Smooth muscle cell (in vitro differentiated cells): ENCODE measurements around the gene PCDHGA7. TPM values are rescaled to one million over a fixed set of nuclear protein-coding genes. Genes with fewer than 3 reads are reported as not detected.

Experiments used
- DNase-seq: peaks from one replicate; lab custom pipeline; 2025; ENCODE audit not compliant: unreplicated experiment; lab: John Stamatoyannopoulos, UW
- H2AFZ ChIP-seq: fragments of 200-600 bp; sonication (generic); 2 replicates; pipeline ENCODE4 v1.6.0; 2016; ENCODE audit warnings: antibody characterized with exemption, low read depth, mild to moderate bottlenecking
- H3F3A ChIP-seq: fragments of 200-600 bp; sonication (generic); 2 replicates; pipeline ENCODE4 v1.6.0; 2017; ENCODE audit warnings: antibody characterized with exemption, low read depth
- H3K27ac ChIP-seq: fragments of 200-600 bp; sonication (generic); 2 replicates; pipeline ENCODE4 v1.5.1; 2016; ENCODE audit warnings: low read depth, mild to moderate bottlenecking
- H3K27me3 ChIP-seq: fragments of 200-600 bp; sonication (generic); 2 replicates; pipeline ENCODE4 v1.6.1; 2016; ENCODE audit warnings: low read depth, mild to moderate bottlenecking
- H3K36me3 ChIP-seq: fragments of 200-600 bp; sonication (generic); 2 replicates; pipeline ENCODE4 v1.5.1; 2016; ENCODE audit warnings: low read depth
- H3K4me1 ChIP-seq: fragments of 200-600 bp; sonication (generic); 2 replicates; pipeline ENCODE4 v1.5.1; 2016; ENCODE audit warnings: low read depth
- H3K4me2 ChIP-seq: fragments of 200-600 bp; sonication (generic); 2 replicates; pipeline ENCODE4 v1.6.0; 2016; ENCODE audit warnings: mild to moderate bottlenecking
- H3K4me3 ChIP-seq: fragments of 200-600 bp; sonication (generic); 2 replicates; pipeline ENCODE4 v1.5.1; 2016; ENCODE audit warnings: mild to moderate bottlenecking
- H3K79me2 ChIP-seq: fragments of 200-600 bp; sonication (generic); 2 replicates; pipeline ENCODE4 v1.6.0; 2016; ENCODE audit warnings: low read depth, mild to moderate bottlenecking
- H3K9ac ChIP-seq: fragments of 200-600 bp; sonication (generic); 2 replicates; pipeline ENCODE4 v1.6.0; 2016; ENCODE audit warnings: low read depth
- H3K9me3 ChIP-seq: fragments of 200-600 bp; sonication (generic); replicated peaks from 2 replicates; pipeline ENCODE4 v1.5.1; 2016; ENCODE audit warnings: low read depth
- H4K20me1 ChIP-seq: fragments of 200-600 bp; sonication (generic); 2 replicates; pipeline ENCODE4 v1.6.0; 2016; ENCODE audit warnings: low read depth
- WGBS: methylation state at CpG from one replicate; pipeline ENCODE4 v1.1.7; 2016; ENCODE audit warnings: low lambda C conversion rate; 5-methylcytosine and 5-hydroxymethylcytosine counted together
- polyA plus RNA-seq: library from polyadenylated mRNA; unstranded; fragments of >200 nt; fragmentation: Nextera tagmentation; extraction: Ambion mirVana; gene quantifications from 2 replicates; pipeline ENCODE4 v1.2.1, GENCODE V29; 2016
- total RNA-seq: library from RNA; depleted of rRNA; stranded (reverse); fragments of >200 nt; gene quantifications from 2 replicates; pipeline ENCODE4 v1.2.3, GENCODE V29; 2014
- TF ChIP-seq, protein P1 (sequence below): fragments of 200-600 bp; sonication (generic); IDR thresholded peaks from 2 replicates; pipeline ENCODE4 v1.5.1; 2017; ENCODE audit warnings: borderline replicate concordance, mild to moderate bottlenecking, antibody characterized with exemption; ENCODE audit not compliant: insufficient read depth, poor library complexity, severe bottlenecking

Gene PCDHGA7
- total and polyA plus RNA-seq, 2 experiments from 2014 or later: 0.09 TPM; not detected in 1

DNA sequence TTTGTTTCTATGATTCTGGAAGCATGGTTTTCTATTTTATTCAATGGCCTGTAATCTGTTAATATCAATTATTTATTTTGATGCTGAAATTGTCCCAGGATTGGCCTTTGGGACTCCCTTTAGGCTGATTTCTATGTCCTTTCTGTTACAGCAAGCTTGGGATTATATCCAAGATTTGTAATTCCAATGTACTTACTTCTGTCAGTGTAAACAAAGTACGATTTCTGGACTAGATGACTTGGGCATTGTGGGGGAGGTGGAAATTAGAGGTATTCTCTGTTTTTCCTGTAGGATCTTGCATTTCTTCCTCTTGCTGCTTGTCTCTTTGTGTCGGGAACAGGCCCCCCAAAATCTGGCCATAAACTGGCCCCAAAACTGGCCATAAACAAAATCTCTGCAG lies 51.5 kb downstream of the PCDHGA7 start:
- H3K36me3 ChIP-seq: peaks cover 19% of the 10 kb centered on the region
- peaks cover 27% of the 10 kb centered on the region for H3K79me2 ChIP-seq
- TF ChIP-seq, protein P1, sequence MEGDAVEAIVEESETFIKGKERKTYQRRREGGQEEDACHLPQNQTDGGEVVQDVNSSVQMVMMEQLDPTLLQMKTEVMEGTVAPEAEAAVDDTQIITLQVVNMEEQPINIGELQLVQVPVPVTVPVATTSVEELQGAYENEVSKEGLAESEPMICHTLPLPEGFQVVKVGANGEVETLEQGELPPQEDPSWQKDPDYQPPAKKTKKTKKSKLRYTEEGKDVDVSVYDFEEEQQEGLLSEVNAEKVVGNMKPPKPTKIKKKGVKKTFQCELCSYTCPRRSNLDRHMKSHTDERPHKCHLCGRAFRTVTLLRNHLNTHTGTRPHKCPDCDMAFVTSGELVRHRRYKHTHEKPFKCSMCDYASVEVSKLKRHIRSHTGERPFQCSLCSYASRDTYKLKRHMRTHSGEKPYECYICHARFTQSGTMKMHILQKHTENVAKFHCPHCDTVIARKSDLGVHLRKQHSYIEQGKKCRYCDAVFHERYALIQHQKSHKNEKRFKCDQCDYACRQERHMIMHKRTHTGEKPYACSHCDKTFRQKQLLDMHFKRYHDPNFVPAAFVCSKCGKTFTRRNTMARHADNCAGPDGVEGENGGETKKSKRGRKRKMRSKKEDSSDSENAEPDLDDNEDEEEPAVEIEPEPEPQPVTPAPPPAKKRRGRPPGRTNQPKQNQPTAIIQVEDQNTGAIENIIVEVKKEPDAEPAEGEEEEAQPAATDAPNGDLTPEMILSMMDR: no peak
- H2AFZ ChIP-seq: no peak overlapping the region
- no peaks in the 10 kb centered on the region for H3K4me1 ChIP-seq
- no peak overlapping the region for H3K27ac ChIP-seq
- no peak overlapping the region for H3K4me2 ChIP-seq
- H3K27me3 ChIP-seq: no peaks in the 10 kb centered on the region
- no peak overlapping the region for H3K9ac ChIP-seq
- no peaks in the 10 kb centered on the region for H3F3A ChIP-seq
- H3K9me3 ChIP-seq: peaks cover 19% of the 10 kb centered on the region
- DNase-seq: no peak
- H4K20me1 ChIP-seq: no peaks in the 10 kb centered on the region
- WGBS: 100% methylated on average over 2 of the region's 2 CpGs
- no peak overlapping the region for H3K4me3 ChIP-seq

Other genes starting within 250 kb of the PCDHGA7 start
Only the 30 nearest of the 36 such genes appear.
- gene PCDHB9, start 195.6 kb upstream of the PCDHGA7 start, total RNA-seq: 4.1 and 6.5 TPM in 2 replicates
- 2.2 and 2.4 TPM in 2 replicates for gene PCDHB9, start 195.6 kb upstream of the PCDHGA7 start, polyA plus RNA-seq
- 6.4 and 7.4 TPM in 2 replicates for gene PCDHB10, start 190.4 kb upstream of the PCDHGA7 start, total RNA-seq
- gene PCDHB10, start 190.4 kb upstream of the PCDHGA7 start, polyA plus RNA-seq: 3.3 and 3.4 TPM in 2 replicates
- 1.8 and 2.1 TPM in 2 replicates for gene PCDHB11, start 183.1 kb upstream of the PCDHGA7 start, total RNA-seq
- 0.61 and 1.7 TPM in 2 replicates for gene PCDHB11, start 183.1 kb upstream of the PCDHGA7 start, polyA plus RNA-seq
- gene PCDHB12, start 174.0 kb upstream of the PCDHGA7 start, total RNA-seq: 2.9 and 3.6 TPM in 2 replicates
- gene PCDHB12, start 174.0 kb upstream of the PCDHGA7 start, polyA plus RNA-seq: 0.57 and 1.0 TPM in 2 replicates
- 4.4 and 8.3 TPM in 2 replicates for gene PCDHB13, start 168.8 kb upstream of the PCDHGA7 start, total RNA-seq
- gene PCDHB13, start 168.8 kb upstream of the PCDHGA7 start, polyA plus RNA-seq: 1.8 and 2.6 TPM in 2 replicates
- gene PCDHB14, start 159.4 kb upstream of the PCDHGA7 start, total RNA-seq: 7.8 and 9.1 TPM in 2 replicates
- gene PCDHB14, start 159.4 kb upstream of the PCDHGA7 start, polyA plus RNA-seq: 2.6 and 4.6 TPM in 2 replicates
- gene PCDHB15, start 137.3 kb upstream of the PCDHGA7 start, total RNA-seq: 3.9 and 4.2 TPM in 2 replicates
- 1.8 and 2.1 TPM in 2 replicates for gene PCDHB15, start 137.3 kb upstream of the PCDHGA7 start, polyA plus RNA-seq
- not detected in 2 replicates for gene SLC25A2, start 78.7 kb upstream of the PCDHGA7 start, total RNA-seq
- gene SLC25A2, start 78.7 kb upstream of the PCDHGA7 start, polyA plus RNA-seq: 0.15 TPM in 1 of 2 replicates, not detected in the other
- 83.0 and 94.5 TPM in 2 replicates for gene TAF7, start 62.0 kb upstream of the PCDHGA7 start, total RNA-seq
- 85.9 and 105 TPM in 2 replicates for gene TAF7, start 62.0 kb upstream of the PCDHGA7 start, polyA plus RNA-seq
- gene PCDHGA1, start 52.2 kb upstream of the PCDHGA7 start, total RNA-seq: 0.58 and 0.63 TPM in 2 replicates
- 0.05 TPM in 1 of 2 replicates, not detected in the other for gene PCDHGA1, start 52.2 kb upstream of the PCDHGA7 start, polyA plus RNA-seq
- gene PCDHGA2, start 44.0 kb upstream of the PCDHGA7 start, total RNA-seq: 0.04 TPM in 1 of 2 replicates, not detected in the other
- not detected in 2 replicates for gene PCDHGA2, start 44.0 kb upstream of the PCDHGA7 start, polyA plus RNA-seq
- not detected in 2 replicates for gene PCDHGA3, start 38.9 kb upstream of the PCDHGA7 start, total RNA-seq
- not detected in 2 replicates for gene PCDHGA3, start 38.9 kb upstream of the PCDHGA7 start, polyA plus RNA-seq
- 0.27 and 0.81 TPM in 2 replicates for gene PCDHGB1, start 32.6 kb upstream of the PCDHGA7 start, total RNA-seq
- 0.40 TPM in 1 of 2 replicates, not detected in the other for gene PCDHGB1, start 32.6 kb upstream of the PCDHGA7 start, polyA plus RNA-seq
- gene PCDHGA4, start 27.7 kb upstream of the PCDHGA7 start, total RNA-seq: 0.58 and 1.1 TPM in 2 replicates
- not detected in 2 replicates for gene PCDHGA4, start 27.7 kb upstream of the PCDHGA7 start, polyA plus RNA-seq
- gene PCDHGB2, start 22.7 kb upstream of the PCDHGA7 start, total RNA-seq: 0.18 and 1.1 TPM in 2 replicates
- not detected in 2 replicates for gene PCDHGB2, start 22.7 kb upstream of the PCDHGA7 start, polyA plus RNA-seq
- 0.09 and 0.22 TPM in 2 replicates for gene PCDHGA5, start 18.6 kb upstream of the PCDHGA7 start, total RNA-seq
- 0.13 TPM in 1 of 2 replicates, not detected in the other for gene PCDHGA5, start 18.6 kb upstream of the PCDHGA7 start, polyA plus RNA-seq
- gene PCDHGB3, start 12.5 kb upstream of the PCDHGA7 start, total RNA-seq: 0.40 TPM in 1 of 2 replicates, not detected in the other
- not detected in 2 replicates for gene PCDHGB3, start 12.5 kb upstream of the PCDHGA7 start, polyA plus RNA-seq
- 0.09 and 0.27 TPM in 2 replicates for gene PCDHGA6, start 8.9 kb upstream of the PCDHGA7 start, total RNA-seq
- gene PCDHGA6, start 8.9 kb upstream of the PCDHGA7 start, polyA plus RNA-seq: not detected in 2 replicates
- 37.1 and 43.1 TPM in 2 replicates for gene PCDHGB4, start 5.0 kb downstream of the PCDHGA7 start, total RNA-seq
- gene PCDHGB4, start 5.0 kb downstream of the PCDHGA7 start, polyA plus RNA-seq: 20.0 and 27.5 TPM in 2 replicates
- gene PCDHGA8, start 9.9 kb downstream of the PCDHGA7 start, total RNA-seq: 3.2 and 3.3 TPM in 2 replicates
- 0.25 and 0.89 TPM in 2 replicates for gene PCDHGA8, start 9.9 kb downstream of the PCDHGA7 start, polyA plus RNA-seq
- gene PCDHGB5, start 15.2 kb downstream of the PCDHGA7 start, total RNA-seq: 3.2 and 3.3 TPM in 2 replicates
- 0.90 and 4.2 TPM in 2 replicates for gene PCDHGB5, start 15.2 kb downstream of the PCDHGA7 start, polyA plus RNA-seq
- 2.9 and 4.0 TPM in 2 replicates for gene PCDHGA9, start 20.0 kb downstream of the PCDHGA7 start, total RNA-seq
- gene PCDHGA9, start 20.0 kb downstream of the PCDHGA7 start, polyA plus RNA-seq: 0.08 and 0.23 TPM in 2 replicates
- 12.4 and 17.1 TPM in 2 replicates for gene PCDHGB6, start 25.3 kb downstream of the PCDHGA7 start, total RNA-seq
- 9.7 and 12.3 TPM in 2 replicates for gene PCDHGB6, start 25.3 kb downstream of the PCDHGA7 start, polyA plus RNA-seq
- 24.6 and 24.7 TPM in 2 replicates for gene PCDHGA10, start 30.2 kb downstream of the PCDHGA7 start, total RNA-seq
- 10.9 and 11.1 TPM in 2 replicates for gene PCDHGA10, start 30.2 kb downstream of the PCDHGA7 start, polyA plus RNA-seq
- 25.3 and 37.5 TPM in 2 replicates for gene PCDHGB7, start 34.9 kb downstream of the PCDHGA7 start, total RNA-seq
- 21.3 and 24.6 TPM in 2 replicates for gene PCDHGB7, start 34.9 kb downstream of the PCDHGA7 start, polyA plus RNA-seq
- 8.7 and 13.2 TPM in 2 replicates for gene PCDHGA11, start 38.3 kb downstream of the PCDHGA7 start, total RNA-seq
- 7.9 and 8.0 TPM in 2 replicates for gene PCDHGA11, start 38.3 kb downstream of the PCDHGA7 start, polyA plus RNA-seq
- 1.7 and 4.5 TPM in 2 replicates for gene PCDHGA12, start 47.8 kb downstream of the PCDHGA7 start, total RNA-seq
- gene PCDHGA12, start 47.8 kb downstream of the PCDHGA7 start, polyA plus RNA-seq: 0.42 and 0.86 TPM in 2 replicates
- 38.2 and 50.3 TPM in 2 replicates for gene PCDHGC3, start 93.2 kb downstream of the PCDHGA7 start, total RNA-seq
- gene PCDHGC3, start 93.2 kb downstream of the PCDHGA7 start, polyA plus RNA-seq: 98.4 and 111 TPM in 2 replicates
- 1.2 and 3.8 TPM in 2 replicates for gene PCDHGC4, start 102.3 kb downstream of the PCDHGA7 start, total RNA-seq
- 0.12 and 0.16 TPM in 2 replicates for gene PCDHGC4, start 102.3 kb downstream of the PCDHGA7 start, polyA plus RNA-seq
- gene PCDHGC5, start 106.3 kb downstream of the PCDHGA7 start, total RNA-seq: 1.8 and 3.4 TPM in 2 replicates
- 1.5 and 3.3 TPM in 2 replicates for gene PCDHGC5, start 106.3 kb downstream of the PCDHGA7 start, polyA plus RNA-seq